IMR-90 (cell line): ENCODE results near the gene MSMP.

Experiments used
- CEBPB ChIP-seq: IDR thresholded peaks from 2 replicates; pipeline ENCODE4 v1.6.1; 2012; ENCODE audit warnings: low read depth, low read length, improper control_type of control experiment
- TF ChIP-seq, protein P1 (sequence below): conservative IDR thresholded peaks from 2 replicates; pipeline ENCODE4 v1.5.1; 2012; ENCODE audit warnings: mild to moderate bottlenecking, low read depth, low read length, improper control_type of control experiment
- TF ChIP-seq, protein P2 (sequence below): fragments of 150-350 bp; IDR thresholded peaks from 2 replicates; pipeline ENCODE4 v1.6.1; 2017; ENCODE audit warnings: mild to moderate bottlenecking, antibody characterized with exemption, low read length, low read depth

DNA sequence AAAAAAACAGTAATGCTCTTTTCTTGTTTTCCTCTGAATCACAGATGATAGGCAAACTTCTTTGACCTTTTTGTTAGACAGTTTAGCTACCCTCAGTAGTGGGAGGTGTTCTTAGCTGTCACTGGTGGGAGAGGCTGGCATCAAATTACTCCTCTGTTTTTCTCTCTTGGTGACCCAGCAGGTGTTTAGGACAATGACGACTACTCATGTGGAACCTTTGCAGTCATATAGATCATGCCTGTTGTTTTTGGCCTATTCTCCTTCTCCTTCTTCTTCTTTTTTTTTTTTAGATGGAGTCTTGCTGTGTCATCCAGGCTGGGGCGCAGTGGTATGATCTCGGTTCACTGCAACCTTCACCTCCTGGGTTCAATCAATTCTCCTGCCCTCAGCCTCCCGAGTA lies 21.9 kb upstream of the MSMP start:
- TF ChIP-seq, protein P1, sequence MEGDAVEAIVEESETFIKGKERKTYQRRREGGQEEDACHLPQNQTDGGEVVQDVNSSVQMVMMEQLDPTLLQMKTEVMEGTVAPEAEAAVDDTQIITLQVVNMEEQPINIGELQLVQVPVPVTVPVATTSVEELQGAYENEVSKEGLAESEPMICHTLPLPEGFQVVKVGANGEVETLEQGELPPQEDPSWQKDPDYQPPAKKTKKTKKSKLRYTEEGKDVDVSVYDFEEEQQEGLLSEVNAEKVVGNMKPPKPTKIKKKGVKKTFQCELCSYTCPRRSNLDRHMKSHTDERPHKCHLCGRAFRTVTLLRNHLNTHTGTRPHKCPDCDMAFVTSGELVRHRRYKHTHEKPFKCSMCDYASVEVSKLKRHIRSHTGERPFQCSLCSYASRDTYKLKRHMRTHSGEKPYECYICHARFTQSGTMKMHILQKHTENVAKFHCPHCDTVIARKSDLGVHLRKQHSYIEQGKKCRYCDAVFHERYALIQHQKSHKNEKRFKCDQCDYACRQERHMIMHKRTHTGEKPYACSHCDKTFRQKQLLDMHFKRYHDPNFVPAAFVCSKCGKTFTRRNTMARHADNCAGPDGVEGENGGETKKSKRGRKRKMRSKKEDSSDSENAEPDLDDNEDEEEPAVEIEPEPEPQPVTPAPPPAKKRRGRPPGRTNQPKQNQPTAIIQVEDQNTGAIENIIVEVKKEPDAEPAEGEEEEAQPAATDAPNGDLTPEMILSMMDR: no peak
- TF ChIP-seq CEBPB: no peak
- TF ChIP-seq, protein P2, sequence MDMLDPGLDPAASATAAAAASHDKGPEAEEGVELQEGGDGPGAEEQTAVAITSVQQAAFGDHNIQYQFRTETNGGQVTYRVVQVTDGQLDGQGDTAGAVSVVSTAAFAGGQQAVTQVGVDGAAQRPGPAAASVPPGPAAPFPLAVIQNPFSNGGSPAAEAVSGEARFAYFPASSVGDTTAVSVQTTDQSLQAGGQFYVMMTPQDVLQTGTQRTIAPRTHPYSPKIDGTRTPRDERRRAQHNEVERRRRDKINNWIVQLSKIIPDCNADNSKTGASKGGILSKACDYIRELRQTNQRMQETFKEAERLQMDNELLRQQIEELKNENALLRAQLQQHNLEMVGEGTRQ: no peak
